Activated CD8-positive, alpha-beta T cell treated with anti-CD3 and anti-CD28 coated beads for 36 hours (primary cell): Measurements from ENCODE around the gene TPBG. TPM values are rescaled to one million over a fixed set of nuclear protein-coding genes. Genes with fewer than 3 reads are reported as not detected.

Experiments used
- ATAC-seq: fragments of 200-7000 bp; cut with Tn5 transposase; one replicate; pipeline ENCODE4 v1.10.0; 2021; ENCODE audit warnings: mild to moderate bottlenecking, moderate library complexity
- CTCF ChIA-PET: fragments of 350-600 bp; sonication (Branson Sonifier 250); formaldehyde crosslinking; loops from one replicate; lab custom pipeline; 2021; ENCODE audit warnings: antibody characterized with exemption; lab: Charles Lee
- POLR2A ChIA-PET: fragments of 350-600 bp; sonication (Branson Sonifier 250); formaldehyde crosslinking; loops from one replicate; lab custom pipeline; 2021; ENCODE audit warnings: antibody characterized with exemption; lab: Charles Lee
- DNase-seq: peaks from one replicate; pipeline ENCODE4 v3.0.0-alpha.2; 2020
- H3K27ac Mint-ChIP-seq: one replicate; pipeline ENCODE4 v1.8.0; 2021; ENCODE audit warnings: mild to moderate bottlenecking, mixed read lengths
- H3K27me3 Mint-ChIP-seq: one replicate; pipeline ENCODE4 v1.8.0; 2021; ENCODE audit warnings: mixed read lengths
- H3K36me3 Mint-ChIP-seq: one replicate; pipeline ENCODE4 v1.8.0; 2021; ENCODE audit warnings: low read depth, mixed read lengths
- H3K4me1 Mint-ChIP-seq: one replicate; pipeline ENCODE4 v1.8.0; 2021; ENCODE audit warnings: low read depth, mixed read lengths
- H3K4me3 Mint-ChIP-seq: one replicate; pipeline ENCODE4 v1.8.0; 2021; ENCODE audit warnings: mild to moderate bottlenecking, moderate library complexity, mixed read lengths
- H3K9me3 Mint-ChIP-seq: one replicate; pipeline ENCODE4 v1.8.0; 2021; ENCODE audit warnings: mixed read lengths
- CTCF ChIP-seq: fragments of 200-600 bp; IDR thresholded peaks from one replicate; pipeline ENCODE4 v1.8.0; 2022; ENCODE audit warnings: antibody characterized with exemption, mild to moderate bottlenecking
- intact Hi-C: fragments of 100-400 bp; cut with micrococcal nuclease; formaldehyde crosslinking; loops from one replicate; pipeline ENCODE4 v1.10.0; 2022
- total RNA-seq, 2 experiments: library from RNA; stranded (reverse); gene quantifications; one replicate each; pipeline ENCODE4 v1.2.3, GENCODE V29; 2021

TPBG gene
- total RNA-seq, 2 experiments from 2014 or later, result not detected

GRCh38 chr6:82415820-82416219 lies 52.2 kb downstream of the TPBG start:
- no peak overlapping the region for H3K4me3 Mint-ChIP-seq
- no peak for ATAC-seq

GRCh38 chr6:82416346-82416745 lies 52.7 kb downstream of the TPBG start:
- no peak for ATAC-seq
- POLR2A ChIA-PET, result no interaction called here
- Mint-ChIP-seq H3K27ac (no peak overlapping the region), H3K27me3 (no peaks in the 10 kb centered on the region), H3K4me1 (no peaks in the 10 kb centered on the region), H3K9me3 (no peaks in the 10 kb centered on the region), H3K36me3 (no peaks in the 10 kb centered on the region), H3K4me3 (no peak overlapping the region)
- intact Hi-C loops, result no loop called here
- CTCF ChIA-PET, result no interaction called here
- DNase-seq, result no peak
- no peak for TF ChIP-seq CTCF

More at GRCh38 chr6:82415820-82416219, 52.2 kb downstream of the TPBG start:
- no peak for TF ChIP-seq CTCF
- no peaks in the 10 kb centered on the region for H3K36me3 Mint-ChIP-seq
- no peaks in the 10 kb centered on the region for H3K27me3 Mint-ChIP-seq
- H3K9me3 Mint-ChIP-seq, result no peaks in the 10 kb centered on the region
- no peak for DNase-seq
- H3K4me1 Mint-ChIP-seq, result no peaks in the 10 kb centered on the region
- no peak overlapping the region for H3K27ac Mint-ChIP-seq
- intact Hi-C loops, result no loop called here
- ChIA-PET CTCF (no interaction called here), POLR2A (no interaction called here)

Other genes starting within 250 kb of the TPBG start
- 10 to 100 TPM; 26.8 to 27.7 TPM for gene IBTK, start 116.1 kb upstream of the TPBG start, total RNA-seq